AG09319 (cell line): ENCODE results near the gene PRDM16.

ENCODE experiments used
- DNase-seq: peaks from one replicate; pipeline ENCODE4 v3.0.0-alpha.2; 2010; ENCODE audit warnings: low read depth; ENCODE audit errors: extremely low read depth
- TF ChIP-seq, protein P1 (sequence below): IDR thresholded peaks from 2 replicates; pipeline ENCODE4 v1.5.1; 2011; ENCODE audit warnings: low read depth, mild to moderate bottlenecking, inconsistent platforms, low read length, moderate library complexity

The PRDM16 gene

DNA sequence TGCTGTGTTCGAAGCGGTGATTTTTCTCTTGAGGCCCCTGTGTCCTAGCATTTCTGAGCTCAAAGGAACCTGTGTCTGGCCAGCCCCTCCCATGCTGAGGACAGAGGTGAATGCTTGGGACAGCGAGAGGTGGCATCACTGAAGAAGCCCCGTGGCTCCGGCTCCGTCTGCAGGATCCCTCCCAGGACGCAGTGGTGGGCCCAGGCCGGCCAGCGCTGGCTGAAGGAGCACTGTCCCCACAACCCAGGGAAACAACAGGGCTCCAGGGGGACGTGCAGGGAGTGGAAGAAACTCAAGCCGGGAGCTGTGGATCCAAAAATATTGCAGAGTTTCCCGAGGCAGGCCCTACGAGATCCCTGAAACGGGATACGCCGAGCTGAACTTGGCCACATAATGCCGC is 221.4 kb downstream of the PRDM16 start:
- no peak for DNase-seq
- TF ChIP-seq, protein P1, sequence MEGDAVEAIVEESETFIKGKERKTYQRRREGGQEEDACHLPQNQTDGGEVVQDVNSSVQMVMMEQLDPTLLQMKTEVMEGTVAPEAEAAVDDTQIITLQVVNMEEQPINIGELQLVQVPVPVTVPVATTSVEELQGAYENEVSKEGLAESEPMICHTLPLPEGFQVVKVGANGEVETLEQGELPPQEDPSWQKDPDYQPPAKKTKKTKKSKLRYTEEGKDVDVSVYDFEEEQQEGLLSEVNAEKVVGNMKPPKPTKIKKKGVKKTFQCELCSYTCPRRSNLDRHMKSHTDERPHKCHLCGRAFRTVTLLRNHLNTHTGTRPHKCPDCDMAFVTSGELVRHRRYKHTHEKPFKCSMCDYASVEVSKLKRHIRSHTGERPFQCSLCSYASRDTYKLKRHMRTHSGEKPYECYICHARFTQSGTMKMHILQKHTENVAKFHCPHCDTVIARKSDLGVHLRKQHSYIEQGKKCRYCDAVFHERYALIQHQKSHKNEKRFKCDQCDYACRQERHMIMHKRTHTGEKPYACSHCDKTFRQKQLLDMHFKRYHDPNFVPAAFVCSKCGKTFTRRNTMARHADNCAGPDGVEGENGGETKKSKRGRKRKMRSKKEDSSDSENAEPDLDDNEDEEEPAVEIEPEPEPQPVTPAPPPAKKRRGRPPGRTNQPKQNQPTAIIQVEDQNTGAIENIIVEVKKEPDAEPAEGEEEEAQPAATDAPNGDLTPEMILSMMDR = no peak

DNA sequence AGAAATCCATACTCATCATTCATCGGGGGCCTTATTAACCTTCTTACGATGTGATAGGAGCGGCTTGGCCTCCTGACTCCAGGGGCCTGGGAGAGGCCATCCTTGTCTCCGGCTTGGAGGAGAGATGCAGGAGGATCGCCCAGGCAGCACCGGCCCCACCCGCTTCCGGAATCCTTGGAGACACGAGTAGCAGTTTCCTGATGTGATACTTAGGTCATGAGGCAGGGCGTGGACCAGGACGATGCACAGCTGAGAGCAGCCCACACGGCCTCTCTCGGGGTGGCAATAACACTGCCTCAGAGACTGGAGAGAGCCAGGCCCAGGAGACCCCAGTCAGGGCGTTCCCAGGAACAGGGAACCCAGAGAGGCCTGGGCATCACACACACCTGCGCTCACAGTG is 221.9 kb downstream of the PRDM16 start:
- no peak for DNase-seq
- TF ChIP-seq, protein P1 = no peak

DNA sequence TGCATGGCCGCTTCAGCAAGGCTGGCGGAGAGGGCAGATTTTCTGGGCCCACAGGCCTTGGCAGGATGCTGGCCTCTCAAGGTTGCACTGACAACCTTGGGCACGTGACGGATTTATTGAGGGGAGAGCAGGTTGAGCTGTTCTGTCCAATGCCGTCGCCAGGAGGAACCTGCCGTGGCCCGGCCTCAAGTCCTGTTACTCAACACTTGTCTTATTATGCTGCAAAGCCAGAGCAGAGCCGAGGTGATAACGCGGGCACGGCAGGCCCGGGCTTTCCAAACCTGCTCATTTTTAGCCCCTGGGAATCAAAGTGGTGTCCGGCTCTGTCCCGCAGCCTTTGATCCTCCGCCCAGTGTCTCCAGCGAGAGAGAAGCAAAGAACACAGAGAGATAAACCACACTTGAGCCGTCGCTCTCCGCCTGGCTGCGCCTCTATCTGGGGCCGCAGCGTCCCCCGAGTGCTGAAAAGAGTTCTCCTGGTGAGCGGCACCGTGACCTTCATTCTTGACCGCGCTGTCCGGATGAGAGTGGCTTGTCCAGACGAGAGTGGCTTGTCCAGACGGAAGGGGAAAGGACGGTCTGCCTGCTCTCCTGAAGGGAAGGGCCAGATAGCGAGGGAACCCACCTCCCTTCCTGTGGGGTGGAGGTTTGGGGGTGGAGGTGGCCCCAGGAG is 223.2 kb downstream of the PRDM16 start:
- DNase-seq = no peak
- TF ChIP-seq, protein P1 = no peak

DNA sequence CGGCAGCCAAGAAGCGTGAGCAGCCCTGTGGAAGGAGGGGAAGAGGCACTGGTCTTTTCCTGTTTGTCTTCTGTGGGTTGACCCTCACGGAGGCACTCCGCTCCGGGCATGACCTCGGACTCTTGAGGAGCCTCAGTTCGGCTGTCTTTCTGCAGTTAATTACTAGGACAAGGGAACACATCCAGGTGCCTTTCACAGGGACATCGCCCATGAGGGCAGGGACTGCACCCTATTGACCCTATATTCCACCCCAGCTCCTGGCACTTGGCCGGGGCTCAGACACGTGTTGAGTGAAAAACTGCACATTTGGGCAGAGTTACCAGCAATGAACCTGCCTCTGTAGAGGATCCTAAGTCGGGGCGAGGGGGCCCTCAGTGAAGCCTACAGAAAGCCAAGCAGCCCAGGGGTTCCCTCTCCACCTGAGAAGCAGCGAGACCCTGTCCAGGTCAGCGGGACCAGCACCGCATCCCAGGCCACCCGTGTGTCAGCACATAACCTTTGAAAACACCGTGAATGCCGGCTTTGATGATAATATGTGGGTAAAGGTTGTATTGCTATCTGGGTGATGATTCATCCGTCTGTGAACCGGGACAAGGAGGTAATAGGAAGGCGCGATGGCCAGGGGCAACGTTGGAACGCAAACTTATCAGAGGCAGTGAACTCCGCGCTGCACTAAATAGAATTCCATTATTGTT is 224.0 kb downstream of the PRDM16 start:
- TF ChIP-seq, protein P1 = no peak
- no peak for DNase-seq

DNA sequence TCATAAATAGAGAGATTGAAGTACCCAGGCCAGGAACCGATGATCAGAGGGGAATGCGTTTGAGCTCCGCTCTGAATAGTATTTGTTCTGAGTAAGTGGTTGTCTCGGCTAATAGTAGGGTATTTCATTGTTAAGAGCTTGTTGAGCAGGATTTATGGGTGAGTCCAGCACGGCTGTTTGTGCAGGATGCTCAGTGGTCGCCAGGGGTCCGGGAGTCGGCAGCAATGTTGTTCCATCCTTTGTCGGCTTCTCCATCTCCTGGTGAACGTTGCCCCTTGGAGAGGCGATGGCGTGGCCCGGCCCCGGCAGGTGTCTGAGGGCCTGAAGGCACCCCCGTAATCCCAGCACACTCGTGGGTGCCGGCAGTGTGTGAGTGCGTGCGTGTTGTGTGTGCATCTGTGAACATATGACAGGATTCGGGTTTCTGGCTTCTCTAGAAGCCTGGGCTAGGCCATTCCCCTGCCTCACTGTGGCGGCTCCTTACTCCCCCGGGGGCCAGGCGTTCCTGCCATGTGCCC is 224.6 kb downstream of the PRDM16 start:
- no peak for DNase-seq
- TF ChIP-seq, protein P1 = no peak

DNA sequence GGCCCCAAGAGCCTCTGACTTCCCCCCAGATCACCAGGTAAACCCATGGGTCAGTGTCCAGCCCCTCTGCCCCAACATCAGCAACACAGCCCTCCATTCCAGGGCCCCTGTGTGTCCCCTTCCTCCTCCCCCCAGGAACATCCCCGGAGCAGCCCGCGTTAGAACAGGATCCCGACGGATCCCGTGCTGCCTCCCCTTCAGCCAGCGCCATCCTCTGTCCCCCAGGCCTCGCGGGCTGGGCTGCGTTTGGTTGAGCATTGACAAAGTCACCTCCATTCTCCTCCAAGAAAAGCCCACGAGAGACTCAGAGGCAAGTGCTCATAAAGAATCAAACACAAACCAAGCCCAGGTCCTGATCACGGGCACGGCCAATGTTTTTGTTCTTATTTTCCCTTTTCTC is 225.4 kb downstream of the PRDM16 start:
- TF ChIP-seq, protein P1 = no peak
- DNase-seq = no peak

DNA sequence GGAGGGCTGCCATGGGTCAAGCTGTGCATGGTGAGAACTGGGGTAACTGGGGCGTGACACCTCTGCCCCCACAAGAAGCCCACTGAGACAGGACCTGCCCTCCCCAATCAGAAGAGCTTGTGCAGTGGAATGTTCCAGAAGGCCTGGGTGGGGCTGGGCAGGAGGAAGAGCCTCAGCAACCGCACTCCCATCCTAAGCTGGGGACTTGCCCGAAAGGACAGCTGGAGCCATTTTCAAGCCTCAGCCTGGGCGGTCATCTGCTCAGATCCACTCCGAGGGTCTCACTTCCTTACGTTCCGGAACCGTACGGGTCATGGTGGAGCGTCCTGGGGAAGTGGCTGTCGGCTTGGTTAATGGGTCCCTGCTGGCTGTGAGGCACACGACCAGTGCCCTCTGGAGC is 226.8 kb downstream of the PRDM16 start:
- TF ChIP-seq, protein P1 = no peak

More for the DNA sequence above, 226.8 kb downstream of the PRDM16 start:
- DNase-seq = no peak
